NCI-H748 (cell line): ENCODE data around the gene CELA3A.
A peak's percentile ranks its signal among the peaks of the same experiment; 100 is the strongest.
"Not testable (repeated sequence)": the region's sequence is repeated elsewhere in the genome, so short reads cannot be mapped to it uniquely, and the experiment has no call there.

Source experiments
- DNase-seq: peaks from one replicate; lab custom pipeline; 2025; ENCODE audit not compliant: unreplicated experiment; lab: John Stamatoyannopoulos, UW

The CELA3A gene, protein sequence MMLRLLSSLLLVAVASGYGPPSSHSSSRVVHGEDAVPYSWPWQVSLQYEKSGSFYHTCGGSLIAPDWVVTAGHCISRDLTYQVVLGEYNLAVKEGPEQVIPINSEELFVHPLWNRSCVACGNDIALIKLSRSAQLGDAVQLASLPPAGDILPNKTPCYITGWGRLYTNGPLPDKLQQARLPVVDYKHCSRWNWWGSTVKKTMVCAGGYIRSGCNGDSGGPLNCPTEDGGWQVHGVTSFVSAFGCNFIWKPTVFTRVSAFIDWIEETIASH

DNA sequence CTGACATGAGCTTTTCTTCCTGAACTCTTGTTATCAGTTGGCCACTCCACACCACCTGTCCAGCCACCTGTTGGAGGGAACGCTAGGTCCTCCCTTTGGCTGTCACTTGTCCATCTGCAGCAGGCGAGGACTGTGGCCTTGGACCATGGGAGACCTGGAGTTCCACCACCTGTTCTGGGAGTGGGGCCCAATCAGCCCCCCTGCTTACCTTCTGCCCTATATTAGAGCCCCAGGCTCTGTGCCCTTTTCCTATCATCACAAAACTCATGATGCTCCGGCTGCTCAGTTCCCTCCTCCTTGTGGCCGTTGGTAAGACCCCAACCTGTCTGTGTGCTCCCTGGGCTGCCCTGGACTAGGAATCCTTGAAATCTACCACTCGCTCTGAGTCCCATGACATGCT is at the start of gene CELA3A:
CELA3A (plus strand) TSS at position 249 of the 400 bp plus-strand sequence; CDS start at position 267, 18 bp downstream.
- no peak for DNase-seq

DNA sequence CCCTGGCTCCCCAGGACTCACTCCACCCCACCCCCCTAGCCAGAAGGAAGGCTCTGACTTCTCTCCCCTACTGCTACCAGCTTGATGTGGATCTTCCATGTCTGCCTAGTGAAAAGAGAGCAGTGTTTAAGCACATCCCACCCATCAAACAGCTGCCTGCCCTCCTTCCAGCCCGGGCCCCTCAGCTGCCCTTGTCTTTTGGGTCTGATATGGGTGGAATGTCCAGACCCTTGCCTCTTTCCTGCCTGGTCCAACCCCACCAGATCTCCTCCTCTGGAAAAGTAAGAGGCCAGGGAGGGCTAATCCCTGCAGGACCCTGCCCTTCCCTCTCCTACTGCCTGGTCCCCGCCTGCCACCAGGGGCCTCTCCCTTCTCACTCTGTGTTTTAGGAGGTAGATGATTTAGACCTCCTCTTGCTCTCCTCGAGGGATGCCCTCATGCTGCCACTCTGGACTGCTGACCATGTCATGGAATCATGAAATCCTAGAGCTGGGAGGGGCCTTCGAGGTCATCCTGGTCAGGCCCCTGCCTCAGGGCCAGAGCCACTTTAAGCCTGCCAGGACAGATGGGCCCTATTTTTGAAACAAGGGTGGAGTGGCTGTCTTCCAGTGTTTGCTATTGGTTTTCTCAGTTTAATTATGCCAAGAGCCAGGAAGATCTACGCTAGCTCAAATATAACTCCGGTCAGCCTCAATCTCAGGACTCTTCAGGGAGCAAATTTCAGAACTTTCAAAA is 48.5 kb upstream of the CELA3A start:
- no peak for DNase-seq

DNA sequence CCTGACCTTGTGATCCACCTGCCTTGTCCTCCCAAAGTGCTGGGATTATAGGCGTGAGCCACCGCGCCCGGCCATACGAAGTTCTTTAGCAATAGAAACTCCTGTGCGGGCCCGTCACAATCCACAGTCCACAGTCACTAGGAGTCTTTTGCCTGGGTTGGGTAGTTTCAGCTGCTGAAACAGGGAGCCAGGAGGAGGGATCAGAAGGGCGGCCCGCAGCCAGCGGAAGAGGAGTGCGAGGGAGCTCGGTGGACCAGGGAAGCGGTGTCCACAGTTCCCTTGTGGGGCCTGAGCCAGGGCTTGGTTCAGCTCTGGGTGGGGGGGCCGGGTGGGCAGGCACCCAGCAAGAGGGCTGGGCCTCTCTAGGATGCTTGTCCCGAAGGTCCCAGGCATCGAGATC is 46.4 kb upstream of the CELA3A start:
- no peak for DNase-seq

DNA sequence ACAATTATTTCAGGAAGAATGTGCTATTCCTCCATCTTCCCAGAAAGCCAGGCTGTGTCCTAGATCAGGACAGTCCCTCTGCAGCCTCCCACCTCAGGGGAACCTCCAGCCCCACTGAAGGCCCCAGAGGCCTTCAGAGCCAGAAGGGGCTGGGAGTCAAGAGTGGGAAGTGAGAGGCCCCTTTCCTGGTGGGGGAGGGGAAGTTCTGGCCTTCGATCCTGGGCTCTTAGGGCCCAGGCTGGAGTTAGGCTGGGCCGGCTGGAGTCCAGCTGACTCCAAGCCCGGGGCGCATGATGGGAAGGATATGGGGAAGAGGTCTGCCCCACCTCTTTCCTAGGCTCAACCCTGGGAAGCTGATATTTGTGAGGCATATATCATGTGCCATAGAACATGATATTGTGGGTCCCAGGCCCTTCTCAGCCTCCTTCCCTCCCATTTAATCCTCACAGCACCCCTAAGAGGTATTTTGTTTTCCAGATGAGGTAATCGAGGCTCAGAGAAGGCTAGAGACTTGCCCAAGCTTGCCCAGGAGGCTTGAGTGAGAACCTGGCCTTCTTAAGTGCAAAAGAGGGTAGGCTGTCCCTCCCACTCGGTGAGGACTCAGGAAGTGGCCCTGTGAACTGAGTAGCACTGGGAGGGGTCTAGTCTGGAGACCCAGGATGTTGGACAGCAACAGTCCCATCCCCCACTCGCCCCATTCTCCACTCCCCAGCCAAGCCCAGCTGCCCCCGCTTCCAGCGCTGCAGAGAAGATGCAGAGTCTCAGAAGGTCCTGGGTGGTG is 45.8 kb upstream of the CELA3A start:
- DNase-seq = no peak

DNA sequence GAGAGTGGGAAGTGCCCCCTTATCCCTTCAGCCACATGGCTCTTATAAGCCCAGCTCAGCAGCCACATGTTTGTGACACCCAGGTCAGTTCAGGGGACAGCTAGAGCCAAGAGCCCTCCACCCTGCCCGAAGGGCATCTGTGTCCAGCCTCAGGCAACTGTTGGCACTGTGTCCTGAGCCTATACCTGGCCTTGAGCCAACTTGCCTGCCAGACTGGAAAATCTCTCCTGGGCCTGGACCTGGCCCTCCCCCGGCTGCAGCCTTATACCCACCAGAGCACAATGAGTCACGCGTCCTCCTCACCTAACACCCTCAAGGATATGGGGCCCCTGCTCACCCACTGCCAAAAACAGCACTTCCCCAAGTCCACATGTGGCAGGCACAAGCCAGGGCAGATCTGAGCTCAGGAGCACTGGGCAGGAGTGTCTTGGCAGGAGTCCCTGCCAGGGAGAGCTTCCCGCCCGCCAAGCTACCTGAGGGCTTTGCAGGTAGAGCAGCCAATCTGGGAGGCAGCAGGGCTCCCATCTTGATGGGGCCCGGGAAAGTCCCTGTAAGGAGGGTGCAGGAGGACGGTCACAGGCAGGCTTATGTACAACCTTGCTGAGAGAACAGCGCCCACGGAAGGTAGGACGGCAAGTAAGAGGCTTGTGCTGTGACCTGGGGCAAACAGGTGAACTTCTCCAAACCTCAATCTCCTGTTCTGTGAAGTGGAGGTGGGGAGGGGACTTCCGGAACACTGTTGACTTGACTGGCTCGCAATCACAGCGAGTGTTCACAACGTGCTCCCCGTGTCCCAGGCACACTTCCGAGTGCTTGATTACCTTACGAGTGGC is 44.5 kb upstream of the CELA3A start:
- no peak for DNase-seq

DNA sequence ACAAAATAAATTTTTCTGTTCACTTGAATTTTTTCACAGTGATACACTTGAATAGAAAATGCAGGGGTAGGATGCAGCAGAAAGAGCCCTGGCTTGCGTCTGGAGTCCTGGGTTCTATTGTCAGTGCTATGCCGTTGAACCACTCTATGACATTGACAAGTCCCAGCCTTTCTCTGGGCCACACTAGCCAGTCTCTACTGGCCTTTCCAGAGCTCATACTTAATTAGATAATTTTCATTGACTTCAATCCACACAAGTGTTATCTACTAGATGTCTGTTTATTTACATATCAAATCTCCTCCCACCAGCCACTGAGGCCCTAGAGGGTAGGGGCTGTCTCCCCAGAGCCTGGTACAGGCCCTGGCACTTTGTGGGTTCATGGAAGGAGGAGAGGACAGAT is 40.1 kb upstream of the CELA3A start:
- DNase-seq = no peak

DNA sequence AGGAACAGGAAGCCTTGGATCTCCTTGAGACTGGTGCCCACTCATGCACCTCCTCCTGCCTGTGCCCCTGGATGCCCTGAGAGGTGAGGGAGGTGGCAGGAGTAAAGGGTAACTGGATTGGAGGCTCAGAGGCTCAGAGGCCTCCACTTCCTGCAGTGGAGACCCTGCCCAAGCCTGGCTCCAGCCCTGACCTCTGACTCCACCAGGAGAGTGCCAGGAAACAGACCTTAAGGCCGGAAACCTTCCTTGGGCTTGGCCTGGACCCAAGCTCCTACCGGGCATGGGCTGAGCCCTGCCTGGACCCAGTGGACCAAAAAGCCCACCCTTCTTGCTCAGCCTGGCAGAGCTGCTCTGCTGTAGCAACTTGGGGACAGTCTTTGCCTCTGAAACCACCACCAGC is 39.7 kb upstream of the CELA3A start:
- no peak for DNase-seq

DNA sequence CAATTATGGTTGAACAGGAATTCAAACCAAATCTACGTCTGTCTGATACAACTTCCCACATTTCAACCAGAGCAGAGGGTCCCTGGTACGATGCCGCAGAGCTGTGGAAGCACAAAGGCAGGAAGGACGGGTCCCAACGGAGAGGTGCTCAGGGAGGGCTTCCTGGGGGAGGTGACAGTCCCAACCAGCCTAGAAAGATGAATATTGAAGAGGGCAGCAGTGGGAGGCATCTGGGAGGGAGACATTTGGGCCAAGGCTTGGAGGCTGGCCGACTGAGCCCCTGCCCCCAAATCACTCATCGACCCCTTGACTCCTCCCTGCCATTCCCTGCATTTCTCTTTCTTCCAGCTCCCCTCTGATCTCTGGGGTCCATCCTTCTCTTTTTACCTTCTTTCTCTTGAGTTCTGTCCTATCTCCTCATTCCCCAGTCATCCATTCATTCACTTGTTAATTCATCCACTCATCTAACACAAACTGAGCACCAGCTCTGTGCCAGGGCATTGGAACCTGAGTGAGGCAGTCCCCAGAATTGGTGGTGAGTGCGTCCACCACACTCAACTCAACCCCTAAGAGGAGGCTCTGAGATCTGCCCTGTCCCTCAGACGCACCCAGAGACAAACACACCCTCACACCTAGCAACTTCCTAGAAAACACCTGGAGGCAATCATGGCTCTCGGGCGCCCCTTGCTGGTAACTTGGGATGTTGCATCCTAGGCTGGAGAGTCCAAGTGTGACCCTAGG is 37.8 kb upstream of the CELA3A start:
- DNase-seq = peak; percentile 56

DNA sequence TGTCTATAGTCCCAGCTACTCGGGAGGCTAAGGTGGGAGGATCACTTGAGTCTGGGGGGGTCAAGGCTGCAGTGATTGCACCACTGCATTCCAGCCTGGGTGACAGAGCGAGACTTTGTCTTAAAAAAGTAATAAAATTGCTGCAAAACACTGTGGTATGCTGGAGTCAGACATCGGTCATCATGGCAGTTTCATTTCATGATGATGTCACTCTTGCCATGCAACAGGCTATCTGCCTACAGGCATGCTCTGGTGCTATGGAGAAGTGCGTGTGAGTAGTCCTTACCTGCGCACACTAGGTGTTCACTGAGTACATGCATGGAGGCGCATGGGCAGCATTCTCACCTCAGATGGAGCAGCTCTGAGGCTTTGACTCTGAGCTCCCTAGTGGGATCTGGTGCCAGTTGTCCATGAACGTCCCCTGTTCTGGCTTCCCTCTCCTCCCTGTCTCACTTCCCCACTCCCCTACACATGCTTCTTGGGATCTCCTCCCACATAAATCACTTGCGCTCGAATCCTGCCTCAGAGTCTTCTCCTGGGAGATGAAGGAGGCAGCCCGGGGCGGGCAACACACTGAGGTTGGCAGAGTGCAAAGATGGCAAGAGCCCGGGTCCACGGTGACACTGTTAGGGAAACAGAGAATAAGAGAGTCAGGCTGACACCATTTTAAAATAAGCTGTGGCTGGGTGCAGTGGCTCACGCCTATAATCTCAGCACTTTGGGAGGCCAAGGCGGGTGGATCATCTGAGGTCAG is 35.0 kb upstream of the CELA3A start:
- no peak for DNase-seq

DNA sequence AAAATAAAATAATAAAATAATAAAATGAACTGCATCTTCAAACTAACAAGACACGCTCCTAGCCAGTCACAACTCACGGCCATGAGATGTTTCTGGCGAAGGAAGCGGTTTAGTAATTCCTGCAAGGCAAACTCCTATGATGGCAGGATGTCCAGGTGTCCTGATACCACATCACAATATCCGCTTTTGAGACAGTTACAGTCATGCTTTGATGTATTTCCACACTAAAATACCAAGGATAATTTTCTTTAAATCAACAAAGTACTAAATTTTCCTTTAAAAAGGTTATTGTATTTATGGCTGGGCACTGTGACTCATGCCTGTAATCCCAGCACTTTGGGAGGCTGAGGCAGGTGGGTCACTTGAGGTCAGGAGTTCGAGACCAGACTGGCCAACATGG is 34.2 kb upstream of the CELA3A start:
- DNase-seq = not testable (repeated sequence)

DNA sequence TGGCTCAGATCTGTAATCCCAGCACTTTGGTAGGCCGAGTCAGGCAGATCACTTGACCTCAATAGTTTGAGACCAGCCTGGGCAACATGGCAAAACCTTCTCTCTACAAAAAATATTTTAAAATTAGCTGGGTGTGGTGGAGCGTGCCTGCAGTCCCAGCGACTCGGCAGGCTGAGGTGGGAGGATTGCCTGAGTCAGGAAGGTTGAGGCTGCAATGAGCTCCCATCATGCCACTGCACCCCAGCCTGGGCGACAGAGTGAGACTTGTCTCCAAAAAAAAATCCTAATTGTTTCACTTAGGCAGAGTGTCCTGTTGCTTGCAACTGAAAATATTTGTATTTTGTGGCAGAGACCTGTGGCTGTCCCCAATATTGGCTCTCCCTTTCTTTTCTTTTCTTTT is 32.4 kb upstream of the CELA3A start:
- not testable (repeated sequence) for DNase-seq

DNA sequence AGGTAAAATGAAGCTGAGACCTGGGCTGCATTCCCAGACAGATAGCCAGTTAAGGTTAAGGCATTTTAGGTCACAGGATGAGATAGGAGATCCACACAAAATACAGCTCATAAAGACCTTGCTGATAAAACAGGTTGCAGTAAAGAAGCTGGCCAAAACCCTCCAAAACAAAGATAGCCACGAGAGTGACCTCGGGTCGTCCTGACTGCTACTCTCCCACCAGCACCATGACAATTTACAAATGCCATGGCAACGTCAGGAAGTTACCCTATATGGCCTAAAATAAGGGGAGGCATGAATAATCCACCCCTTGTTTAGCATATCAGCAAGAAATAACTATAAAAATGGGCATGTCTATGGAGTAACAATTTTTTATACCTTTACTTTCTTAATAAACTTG is 30.9 kb upstream of the CELA3A start:
- DNase-seq = not testable (repeated sequence)

DNA sequence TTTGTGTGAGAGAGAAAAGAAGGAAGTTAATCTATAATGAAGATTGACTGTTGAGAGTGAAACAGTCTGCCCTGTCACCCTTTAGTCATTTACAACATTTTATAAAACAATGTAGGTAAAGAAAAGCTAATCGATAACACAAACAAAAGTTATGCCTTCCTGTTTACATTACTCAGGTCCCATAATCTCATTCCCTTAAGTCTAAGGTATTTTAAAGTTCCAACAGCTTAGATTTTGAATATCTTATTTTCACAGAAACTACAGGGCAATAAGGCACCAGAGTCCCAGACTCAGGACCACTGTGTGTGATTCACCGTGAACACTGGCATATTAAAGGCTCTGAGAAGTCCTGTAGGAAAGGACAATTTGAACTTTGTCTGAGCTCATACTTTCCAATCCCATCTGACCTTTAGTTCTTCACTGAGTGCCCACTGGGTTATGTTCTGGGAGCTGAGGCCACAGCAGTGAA is 28.4 kb upstream of the CELA3A start:
- DNase-seq = not testable (repeated sequence)

DNA sequence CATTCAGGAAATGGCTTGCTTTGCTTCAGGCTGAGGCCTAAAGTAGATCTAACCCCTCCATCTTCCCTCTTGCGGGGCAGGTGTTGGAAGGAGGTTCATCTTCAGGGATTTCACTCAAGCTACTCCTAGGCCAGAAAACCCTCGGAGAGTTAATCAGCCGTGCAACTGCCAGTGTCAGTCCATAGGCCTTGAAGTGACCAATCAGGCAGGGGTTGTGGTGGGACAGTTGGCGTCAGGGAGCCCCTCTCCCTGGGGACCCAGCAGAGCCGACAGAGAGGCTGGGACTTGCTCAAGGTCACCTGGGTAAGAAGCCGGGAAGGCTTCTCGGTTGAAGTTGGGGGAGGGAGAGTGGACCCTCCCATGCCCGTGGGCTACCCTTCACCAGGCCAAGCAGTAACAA is 27.5 kb upstream of the CELA3A start:
- not testable (repeated sequence) for DNase-seq

DNA sequence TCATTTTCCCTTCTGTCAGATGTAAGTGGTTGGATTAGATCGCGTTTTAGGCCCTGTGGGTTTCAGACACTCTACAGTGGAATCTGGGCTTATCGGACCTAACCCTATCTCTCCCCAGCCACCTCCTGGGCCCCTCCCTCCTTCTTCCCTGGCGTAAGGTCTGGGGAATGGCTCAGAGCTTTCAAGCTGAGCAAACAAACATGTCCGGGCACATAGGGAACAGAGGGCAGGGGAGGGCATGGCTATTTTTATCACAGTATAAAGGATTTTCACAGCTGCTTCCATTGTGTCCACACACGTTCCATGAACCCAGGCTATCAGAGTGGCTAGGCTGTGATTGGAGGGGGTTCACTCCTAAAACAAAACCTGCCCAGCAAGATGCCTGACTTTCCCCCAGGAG is 26.8 kb upstream of the CELA3A start:
- peak; percentile 69 for DNase-seq

DNA sequence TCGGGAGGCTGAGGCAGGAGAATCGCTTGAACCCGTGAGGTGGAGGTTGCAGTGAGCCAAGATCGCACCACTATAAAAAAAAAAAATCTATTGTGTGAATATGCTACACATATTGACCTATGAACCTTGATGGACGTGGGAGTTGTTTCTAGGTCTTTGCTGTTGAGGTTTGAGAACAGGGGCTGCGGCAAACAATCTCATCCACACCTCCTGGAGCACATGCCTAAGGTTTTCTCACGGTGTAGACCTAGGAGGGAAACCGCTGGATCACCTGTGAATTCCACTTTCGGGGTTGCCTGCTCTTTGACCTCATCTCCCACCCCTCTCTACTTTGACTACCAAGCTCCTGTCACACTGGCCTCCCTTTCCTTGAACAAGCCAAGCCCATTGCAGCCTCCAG is 26.2 kb upstream of the CELA3A start:
- DNase-seq = not testable (repeated sequence)

DNA sequence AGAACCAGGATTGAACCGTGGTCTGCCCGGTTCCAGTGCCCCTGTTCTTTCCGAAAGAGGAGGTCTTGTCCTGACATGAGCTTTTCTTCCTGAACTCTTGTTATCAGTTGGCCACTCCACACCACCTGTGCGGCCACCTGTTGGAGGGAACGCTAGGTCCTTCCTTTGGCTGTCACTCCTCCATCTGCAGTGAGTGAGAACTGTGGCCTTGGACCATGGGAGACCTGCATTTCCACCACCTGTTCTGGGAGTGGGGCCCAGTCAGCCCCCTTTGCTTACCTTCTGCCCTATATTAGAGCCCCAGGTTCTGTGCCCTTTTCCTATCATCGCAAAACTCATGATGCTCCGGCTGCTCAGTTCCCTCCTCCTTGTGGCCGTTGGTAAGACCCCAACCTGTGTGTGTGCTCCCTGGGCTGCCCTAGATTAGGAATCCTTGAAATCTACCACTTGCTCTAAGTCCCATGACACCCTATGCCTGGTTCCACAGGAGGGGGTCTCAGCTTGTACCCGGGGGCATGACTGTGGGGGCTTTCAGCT is 24.7 kb upstream of the CELA3A start, which contains the start of gene CELA3B:
CELA3B (plus strand) TSS at position 320 of the 537 bp plus-strand sequence; CDS start at position 338, 18 bp downstream.
- DNase-seq = not testable (repeated sequence)

DNA sequence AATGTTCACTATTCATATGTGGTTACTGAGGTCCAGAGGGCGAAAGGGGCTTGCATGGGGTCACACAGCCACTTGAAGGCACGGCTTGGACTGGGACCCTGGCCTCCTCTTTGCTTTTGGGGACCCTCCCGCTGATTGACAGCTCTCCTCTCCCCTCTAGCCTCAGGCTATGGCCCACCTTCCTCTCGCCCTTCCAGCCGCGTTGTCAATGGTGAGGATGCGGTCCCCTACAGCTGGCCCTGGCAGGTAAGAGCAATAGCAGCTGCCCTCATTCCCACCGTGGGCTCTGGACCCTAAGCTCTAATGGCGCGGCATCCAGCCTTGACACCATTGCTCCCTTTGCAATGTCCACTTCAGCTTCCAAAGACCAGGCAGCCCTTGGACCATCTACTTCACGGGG is 23.2 kb upstream of the CELA3A start:
- not testable (repeated sequence) for DNase-seq
